Breast epithelium (tissue), 3 donors: Measurements from ENCODE around the gene CACNA2D2.

Experiments
- POLR2AphosphoS5 ChIP-seq, 3 donors: sonication (generic); formaldehyde crosslinking; IDR thresholded peaks; one replicate each; pipeline ENCODE4 v1.6.1; 2017; ENCODE audit warnings: antibody characterized with exemption in 3 of 3
- TF ChIP-seq, protein P1 (sequence below), 3 donors: fragments of 450-650 bp; IDR thresholded peaks; one replicate each; pipeline ENCODE4 v1.5.1; 2016 to 2017; ENCODE audit warnings: antibody characterized with exemption in 3 of 3, mild to moderate bottlenecking in 3 of 3, moderate library complexity in 3 of 3

DNA sequence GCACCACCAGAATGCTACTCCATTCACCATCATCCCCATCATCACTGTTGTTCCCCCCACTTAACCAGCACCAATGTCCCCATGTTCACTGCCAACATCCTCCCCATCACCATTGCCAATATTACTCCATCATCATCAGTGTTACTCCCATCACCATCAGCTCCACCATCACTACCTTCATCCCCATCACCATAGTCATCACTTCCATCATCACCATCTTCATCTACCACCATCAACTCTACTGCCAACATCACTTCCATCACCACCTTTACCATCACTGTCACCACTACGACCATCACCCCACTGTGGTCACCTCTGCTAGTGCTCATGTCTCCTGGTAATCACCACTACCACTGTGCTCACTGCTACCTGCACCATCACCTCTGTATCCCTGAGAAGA lies 96.9 kb downstream of the CACNA2D2 start:
- TF ChIP-seq, protein P1, sequence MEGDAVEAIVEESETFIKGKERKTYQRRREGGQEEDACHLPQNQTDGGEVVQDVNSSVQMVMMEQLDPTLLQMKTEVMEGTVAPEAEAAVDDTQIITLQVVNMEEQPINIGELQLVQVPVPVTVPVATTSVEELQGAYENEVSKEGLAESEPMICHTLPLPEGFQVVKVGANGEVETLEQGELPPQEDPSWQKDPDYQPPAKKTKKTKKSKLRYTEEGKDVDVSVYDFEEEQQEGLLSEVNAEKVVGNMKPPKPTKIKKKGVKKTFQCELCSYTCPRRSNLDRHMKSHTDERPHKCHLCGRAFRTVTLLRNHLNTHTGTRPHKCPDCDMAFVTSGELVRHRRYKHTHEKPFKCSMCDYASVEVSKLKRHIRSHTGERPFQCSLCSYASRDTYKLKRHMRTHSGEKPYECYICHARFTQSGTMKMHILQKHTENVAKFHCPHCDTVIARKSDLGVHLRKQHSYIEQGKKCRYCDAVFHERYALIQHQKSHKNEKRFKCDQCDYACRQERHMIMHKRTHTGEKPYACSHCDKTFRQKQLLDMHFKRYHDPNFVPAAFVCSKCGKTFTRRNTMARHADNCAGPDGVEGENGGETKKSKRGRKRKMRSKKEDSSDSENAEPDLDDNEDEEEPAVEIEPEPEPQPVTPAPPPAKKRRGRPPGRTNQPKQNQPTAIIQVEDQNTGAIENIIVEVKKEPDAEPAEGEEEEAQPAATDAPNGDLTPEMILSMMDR (IDR thresholded peaks at IDR 0.05) = no peak
- no peak for TF ChIP-seq POLR2AphosphoS5 (IDR thresholded peaks at IDR 0.05)
